ENCODE results near the gene ZDHHC1. TPM values are rescaled to one million over a fixed set of nuclear protein-coding genes. Genes with fewer than 3 reads are reported as not detected.

The ZDHHC1 gene
- total RNA-seq, 2 donors from 2014 or later: 8.4 to 10.6 TPM

GRCh38 chr16:67428146-67428731, 12.0 kb upstream of the ZDHHC1 start:
- Mint-ChIP-seq H3K27me3 (ENCODE audit: insufficient read depth) (peaks cover 30% of the 10 kb centered on the region), H3K4me1 (peaks cover 45% of the 10 kb centered on the region), H3K36me3 (ENCODE audit: low read depth) (no peaks in the 10 kb centered on the region), H3K27ac (no peak overlapping the region), H3K9me3 (no peaks in the 10 kb centered on the region), H3K4me3 (no peak overlapping the region)
- Histone ChIP-seq H3K36me3 (ENCODE audit: control insufficient read depth, insufficient read depth, low read length) (no peaks in the 10 kb centered on the region), H3K27me3 (ENCODE audit: control insufficient read depth, insufficient read depth, low read length, poor library complexity, severe bottlenecking) (peaks cover 24% of the 10 kb centered on the region), H3K4me1 (ENCODE audit: control insufficient read depth, insufficient read depth, low read length) (peaks cover 21% of the 10 kb centered on the region), H3K9me3 (ENCODE audit: control insufficient read depth, low read length) (no peaks in the 10 kb centered on the region), H3K9ac (ENCODE audit: extremely low read depth, low read length, poor library complexity, severe bottlenecking) (no peak overlapping the region), H3K27ac (ENCODE audit: low read depth, low read length) (no peak overlapping the region), H3K4me3 (ENCODE audit: low read length) (no peak overlapping the region)
- DNase-seq: peak; percentile 95
- WGBS, 2 experiments (ENCODE audit: insufficient coverage in 1 of 2, insufficient read length in 1 of 2): 29 to 40% methylated on average over 5 to 11 of the region's 11 CpGs
- TF ChIP-seq CTCF (conservative IDR thresholded peaks at IDR 0.05): peak; percentile 94

GRCh38 chr16:67426950-67427349, 10.7 kb upstream of the ZDHHC1 start:
- Histone ChIP-seq H3K9ac (ENCODE audit: extremely low read depth, low read length, poor library complexity, severe bottlenecking) (no peak overlapping the region), H3K27me3 (ENCODE audit: control insufficient read depth, insufficient read depth, low read length, poor library complexity, severe bottlenecking) (peaks cover 24% of the 10 kb centered on the region), H3K4me1 (ENCODE audit: control insufficient read depth, insufficient read depth, low read length) (peaks cover 18% of the 10 kb centered on the region), H3K27ac (ENCODE audit: low read depth, low read length) (no peak overlapping the region), H3K36me3 (ENCODE audit: control insufficient read depth, insufficient read depth, low read length) (no peaks in the 10 kb centered on the region), H3K4me3 (ENCODE audit: low read length) (no peak overlapping the region), H3K9me3 (ENCODE audit: control insufficient read depth, low read length) (no peaks in the 10 kb centered on the region)
- no peak overlapping the region for H3K27ac Mint-ChIP-seq
- H3K36me3 Mint-ChIP-seq (ENCODE audit: low read depth): no peaks in the 10 kb centered on the region
- DNase-seq: no peak
- H3K9me3 Mint-ChIP-seq: no peaks in the 10 kb centered on the region
- 77 to 91% methylated on average over 2 to 7 of the region's 7 CpGs for WGBS, 2 experiments (ENCODE audit: insufficient coverage in 1 of 2, insufficient read length in 1 of 2)
- H3K27me3 Mint-ChIP-seq (ENCODE audit: insufficient read depth): peaks cover 27% of the 10 kb centered on the region
- TF ChIP-seq CTCF (conservative IDR thresholded peaks at IDR 0.05): no peak
- peaks cover 39% of the 10 kb centered on the region for H3K4me1 Mint-ChIP-seq
- no peak overlapping the region for H3K4me3 Mint-ChIP-seq

GRCh38 chr16:67426022-67426421, 9.7 kb upstream of the ZDHHC1 start:
- no peak for TF ChIP-seq CTCF (conservative IDR thresholded peaks at IDR 0.05)
- H3K27me3 ChIP-seq (ENCODE audit: control insufficient read depth, insufficient read depth, low read length, poor library complexity, severe bottlenecking): peaks cover 24% of the 10 kb centered on the region
- no peak overlapping the region for H3K27ac Mint-ChIP-seq

More at GRCh38 chr16:67426022-67426421, 9.7 kb upstream of the ZDHHC1 start:
- Mint-ChIP-seq H3K9me3 (no peaks in the 10 kb centered on the region), H3K27me3 (ENCODE audit: insufficient read depth) (peaks cover 24% of the 10 kb centered on the region), H3K36me3 (ENCODE audit: low read depth) (no peaks in the 10 kb centered on the region), H3K4me3 (no peak overlapping the region), H3K4me1 (peaks cover 35% of the 10 kb centered on the region)
- no peak overlapping the region for H3K9ac ChIP-seq (ENCODE audit: extremely low read depth, low read length, poor library complexity, severe bottlenecking)
- no peaks in the 10 kb centered on the region for H3K9me3 ChIP-seq (ENCODE audit: control insufficient read depth, low read length)
- H3K36me3 ChIP-seq (ENCODE audit: control insufficient read depth, insufficient read depth, low read length): no peaks in the 10 kb centered on the region
- H3K4me1 ChIP-seq (ENCODE audit: control insufficient read depth, insufficient read depth, low read length): peaks cover 18% of the 10 kb centered on the region
- WGBS, 2 experiments (ENCODE audit: insufficient coverage in 1 of 2, insufficient read length in 1 of 2): 85 to 89% methylated on average over 2 to 6 of the region's 7 CpGs
- H3K4me3 ChIP-seq (ENCODE audit: low read length): no peak overlapping the region
- H3K27ac ChIP-seq (ENCODE audit: low read depth, low read length): no peak overlapping the region
- DNase-seq: no peak

Measured in endodermal cell (in vitro differentiated cells).